G401 (cell line): ENCODE measurements around the gene NRP2. TPM values are rescaled to one million over a fixed set of nuclear protein-coding genes. Genes with fewer than 3 reads are reported as not detected.

Source experiments
- DNase-seq: peaks from one replicate; pipeline ENCODE4 v3.0.0-alpha.2; 2015; ENCODE audit warnings: low spot score
- in situ Hi-C: cut with HindIII; loops from 2 replicates; pipeline ENCODE4 v1.10.0; 2016; ENCODE audit warnings: low sequenced_read_pairs, mixed read lengths
- total RNA-seq: library from RNA; depleted of rRNA; stranded (reverse); fragments of >200 nt; shearing (Covaris generic); gene quantifications from 2 replicates; pipeline ENCODE4 v1.2.3, GENCODE V29; 2014

Gene NRP2
- total RNA-seq, 1 experiment from 2014 or later = 7.9 TPM

GRCh38 chr2:205685314-205686055 lies 3.2 kb downstream of the NRP2 start:
- DNase-seq = no peak
- in situ Hi-C loops = no loop called here

GRCh38 chr2:205686056-205686782 lies 3.9 kb downstream of the NRP2 start:
- in situ Hi-C loops = no loop called here
- DNase-seq = no peak

DNA sequence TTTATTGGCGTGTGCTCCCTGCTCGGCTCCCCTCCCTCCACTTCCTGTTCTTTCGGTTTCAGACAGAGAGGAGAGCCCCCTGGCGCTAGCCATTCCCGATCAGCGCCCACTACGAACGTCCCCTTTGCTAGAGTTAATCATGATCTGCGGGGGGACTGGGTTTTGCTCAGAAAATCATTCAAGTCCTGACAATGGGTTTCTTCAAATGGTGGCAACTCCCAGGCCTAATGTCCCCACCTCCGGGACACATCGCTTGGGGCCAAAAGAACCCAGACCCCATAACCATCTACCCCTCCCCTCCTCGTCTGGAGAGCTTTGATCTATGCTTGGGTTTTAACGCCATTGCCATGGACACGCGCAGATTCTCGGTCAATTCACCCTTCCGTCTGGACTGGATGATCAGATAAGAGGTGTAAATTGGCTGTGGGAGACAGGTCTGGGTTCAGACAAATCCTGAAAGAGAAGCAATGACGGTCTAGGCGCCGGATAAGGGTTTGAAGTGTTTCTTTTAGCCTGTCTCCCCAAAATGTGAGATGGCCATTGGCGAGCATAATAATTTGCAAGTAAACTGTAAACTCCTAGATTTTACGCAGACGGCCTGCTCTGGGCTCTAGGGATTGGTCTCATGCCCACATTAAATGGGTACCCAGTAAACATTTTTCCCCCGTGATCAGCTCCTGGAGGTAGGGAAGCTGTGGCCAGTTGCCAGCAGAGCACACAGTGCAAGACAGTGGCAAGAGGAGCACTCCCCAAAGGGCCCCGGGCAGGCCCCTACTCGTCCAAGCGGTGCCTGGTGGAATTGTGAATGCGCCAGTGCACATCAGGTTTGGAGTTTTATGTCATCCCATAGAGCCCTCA lies 4.7 kb downstream of the NRP2 start:
- in situ Hi-C loops = no loop called here
- no peak for DNase-seq

DNA sequence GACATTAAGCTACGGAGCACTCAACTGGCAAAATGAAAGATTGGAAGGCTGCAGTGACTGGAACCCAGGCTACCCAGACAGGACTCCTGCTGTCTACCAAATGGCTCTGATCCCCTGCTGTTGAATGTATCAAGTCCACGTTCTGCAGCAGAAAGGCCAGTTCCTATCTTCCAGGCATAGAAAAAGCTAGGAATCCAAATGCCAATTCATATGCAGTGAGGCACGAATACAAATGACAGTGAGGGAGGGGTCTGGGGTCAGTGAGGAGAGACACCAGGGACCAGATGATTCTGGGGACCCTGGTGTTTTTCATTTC lies 5.3 kb downstream of the NRP2 start:
- no peak for DNase-seq
- in situ Hi-C loops = no loop called here

- DNase-seq = no peak
- in situ Hi-C loops = no loop called here
These were observed 6.3 kb downstream of the NRP2 start for GRCh38 chr2:205688417-205689200.

DNA sequence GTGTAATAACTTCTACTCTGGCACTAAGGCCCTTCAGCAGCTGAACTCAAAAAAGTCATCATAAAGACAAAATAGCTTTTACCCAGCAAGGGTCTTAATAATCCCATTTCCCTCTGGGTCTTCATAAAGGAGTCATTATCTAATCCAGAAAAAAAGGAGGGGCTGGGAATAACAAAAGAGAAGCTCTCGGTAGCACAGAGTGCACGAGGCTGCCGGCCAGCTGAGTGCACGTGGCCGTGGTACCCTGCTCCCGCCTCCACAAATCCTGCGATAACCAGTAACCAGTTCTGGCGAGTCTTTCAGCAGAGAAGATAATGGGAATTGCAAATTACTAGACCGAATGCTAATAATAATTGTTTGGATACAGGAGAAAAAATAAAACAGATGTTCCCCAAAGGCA lies 7.5 kb downstream of the NRP2 start:
- DNase-seq = no peak
- in situ Hi-C loops = no loop called here

GRCh38 chr2:205692104-205692503 lies 9.8 kb downstream of the NRP2 start:
- DNase-seq = no peak
- in situ Hi-C loops = no loop called here

GRCh38 chr2:205694256-205694655 lies 12.0 kb downstream of the NRP2 start:
- no peak for DNase-seq
- in situ Hi-C loops = no loop called here

GRCh38 chr2:205695460-205695991 lies 13.2 kb downstream of the NRP2 start:
- in situ Hi-C loops = no loop called here
- no peak for DNase-seq

DNA sequence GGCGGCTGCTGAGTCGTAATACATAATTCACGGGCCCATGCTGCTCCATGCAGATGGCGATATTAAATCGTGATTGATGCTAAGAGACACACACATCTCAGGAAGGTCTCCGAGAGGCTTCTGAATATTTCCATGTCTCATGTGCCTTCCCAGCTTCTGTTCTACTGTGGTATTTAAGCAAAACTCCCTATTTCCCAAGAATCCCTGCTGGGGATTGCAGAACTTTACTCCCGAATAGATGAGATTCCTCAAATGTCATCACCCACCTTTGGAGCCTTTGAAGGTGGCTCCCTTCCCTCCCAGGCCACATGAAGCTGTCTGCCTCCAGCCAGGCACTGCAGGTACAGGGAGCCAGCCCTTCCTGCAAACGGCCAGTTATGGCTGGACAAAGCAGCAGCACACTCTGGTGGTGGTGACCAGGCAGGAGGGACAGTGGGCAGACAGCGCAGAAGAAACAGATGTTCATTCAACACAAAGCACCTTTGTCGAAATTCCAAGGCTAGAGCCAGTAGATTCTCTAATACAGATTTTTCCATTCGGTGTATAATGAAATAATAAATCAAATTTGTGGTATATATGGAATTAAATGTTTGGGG lies 14.1 kb downstream of the NRP2 start:
- no peak for DNase-seq
- in situ Hi-C loops = no loop called here

DNA sequence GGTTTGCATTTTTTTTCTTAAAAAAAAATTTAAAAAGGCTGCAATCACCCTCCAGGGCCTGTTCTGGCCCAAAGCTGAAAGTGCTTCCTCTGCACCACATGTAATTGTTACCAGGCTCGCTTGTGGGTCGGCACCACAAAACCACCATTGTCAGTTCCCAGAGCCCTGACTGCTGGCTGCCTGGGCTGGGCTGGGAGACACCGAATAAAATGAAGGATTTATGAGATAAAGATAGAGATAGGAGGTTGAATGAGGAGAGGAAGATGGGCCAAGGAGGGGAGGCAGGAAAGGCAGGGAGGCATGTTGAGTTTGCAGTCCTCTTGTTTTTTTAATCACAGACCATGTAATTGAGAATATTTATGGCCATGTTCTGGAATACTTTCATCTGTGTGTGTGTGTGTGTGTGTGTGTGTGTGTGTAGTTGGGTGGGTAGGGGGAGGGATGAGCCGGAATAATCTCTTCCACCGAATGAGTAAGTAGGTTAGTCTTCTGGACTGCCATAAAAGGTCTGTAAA lies 14.7 kb downstream of the NRP2 start:
- in situ Hi-C loops = no loop called here
- DNase-seq = no peak

- DNase-seq = no peak
- in situ Hi-C loops = no loop called here
These were observed 16.3 kb downstream of the NRP2 start for GRCh38 chr2:205698286-205699268.

DNA sequence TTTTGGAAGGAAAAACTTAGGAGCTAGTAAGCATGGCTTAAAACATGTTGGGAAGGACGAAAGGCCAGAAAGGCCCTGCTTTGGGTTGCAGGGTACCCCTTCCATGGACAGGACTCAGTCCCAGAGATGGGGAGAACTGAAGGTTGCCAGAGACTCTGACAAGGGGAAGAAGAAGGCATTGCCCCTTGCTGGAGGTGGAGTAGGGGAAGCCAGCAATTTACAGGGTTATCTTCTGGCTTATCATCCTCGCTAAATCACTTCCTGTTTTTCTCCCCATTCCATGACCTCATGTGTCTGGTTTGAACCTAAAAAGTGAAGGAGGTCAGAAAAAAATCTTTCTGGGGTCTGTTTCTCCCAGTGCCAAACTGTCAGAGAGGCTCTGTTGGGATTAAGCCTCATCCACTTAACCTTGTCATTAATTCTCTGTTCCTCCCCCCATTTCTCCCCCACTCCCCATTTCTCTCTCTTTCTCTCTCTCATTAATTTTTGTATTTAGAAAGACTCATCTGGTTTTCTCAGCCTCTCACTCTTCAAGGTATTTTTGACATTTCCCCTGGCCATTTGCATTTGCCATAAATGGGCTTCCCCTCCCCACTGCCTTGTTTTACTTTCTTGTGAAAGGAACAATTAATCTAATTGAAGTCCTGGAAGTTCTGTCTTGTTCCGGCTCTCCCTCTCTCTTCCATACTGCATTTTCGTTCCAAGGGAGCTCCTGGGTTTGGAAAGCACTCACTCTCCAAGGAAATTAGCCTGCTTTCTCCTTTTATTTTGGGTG lies 17.4 kb downstream of the NRP2 start:
- in situ Hi-C loops = no loop called here
- DNase-seq = no peak

- in situ Hi-C loops = no loop called here
- DNase-seq = no peak
These were observed 18.2 kb downstream of the NRP2 start for GRCh38 chr2:205700331-205701132.

DNA sequence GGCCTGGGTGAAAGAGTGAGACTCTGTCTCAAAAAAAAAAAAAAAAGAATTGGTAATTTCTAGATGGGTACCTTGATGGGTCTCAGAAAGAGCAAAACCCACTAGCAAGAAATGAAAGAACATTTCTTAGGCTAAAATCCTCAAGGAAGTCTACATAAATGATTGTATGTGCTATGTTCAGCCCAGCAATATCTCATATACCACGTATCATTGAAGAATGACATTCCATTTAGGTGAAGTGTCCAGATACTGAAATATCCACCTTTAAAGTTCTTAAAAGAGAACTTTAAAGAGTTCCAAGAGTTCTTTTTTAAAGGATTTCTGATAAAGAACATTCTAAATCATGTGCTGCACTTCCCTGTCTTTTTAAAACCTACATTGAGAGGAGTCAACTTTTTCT lies 19.2 kb downstream of the NRP2 start:
- DNase-seq = no peak
- in situ Hi-C loops = no loop called here

DNA sequence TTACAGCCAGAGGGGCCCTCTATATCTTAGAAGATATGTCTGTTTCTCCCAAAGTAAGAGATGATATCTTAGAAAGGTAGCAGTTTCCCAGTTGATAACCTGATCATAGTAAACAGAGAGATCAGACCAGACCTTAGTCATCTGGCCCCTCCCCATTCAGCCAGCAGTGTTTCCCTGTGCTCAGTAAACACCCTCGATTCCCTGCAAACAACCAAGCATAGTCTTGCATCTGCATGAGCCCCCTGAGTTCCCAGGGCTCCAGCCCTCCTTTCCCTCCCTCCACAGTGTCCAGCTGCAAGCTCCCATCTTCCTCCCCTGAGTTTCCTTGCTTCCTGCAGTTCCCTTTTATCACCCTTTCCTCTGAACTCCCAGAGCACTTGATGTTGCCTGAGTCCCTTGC lies 20.3 kb downstream of the NRP2 start:
- in situ Hi-C loops = no loop called here
- DNase-seq = no peak
